Mesothelial cell of epicardium (in vitro differentiated cells): Measurements from ENCODE around the gene CCNK. TPM values are rescaled to one million over a fixed set of nuclear protein-coding genes. Genes with fewer than 3 reads are reported as not detected.

Experiments used
- DNase-seq, 2 experiments: peaks; one replicate each; pipeline ENCODE4 v3.0.0; 2021; ENCODE audit warnings: low spot score in 2 of 2; ENCODE audit not compliant: unreplicated experiment in 2 of 2
- H3K27ac Mint-ChIP-seq: 2 replicates; pipeline ENCODE4 v1.8.0; 2021; ENCODE audit warnings: mixed read lengths
- H3K27me3 Mint-ChIP-seq: 2 replicates; pipeline ENCODE4 v1.8.0; 2021; ENCODE audit warnings: low read depth, mixed read lengths
- H3K36me3 Mint-ChIP-seq: 2 replicates; pipeline ENCODE4 v1.8.0; 2021; ENCODE audit warnings: mixed read lengths
- H3K4me1 Mint-ChIP-seq: 2 replicates; pipeline ENCODE4 v1.8.0; 2021; ENCODE audit warnings: mixed read lengths
- H3K4me3 Mint-ChIP-seq: 2 replicates; pipeline ENCODE4 v1.8.0; 2021; ENCODE audit warnings: mild to moderate bottlenecking, moderate library complexity, mixed read lengths
- H3K9me3 Mint-ChIP-seq: 2 replicates; pipeline ENCODE4 v1.8.0; 2021; ENCODE audit warnings: mixed read lengths
- CTCF ChIP-seq: fragments of 200-600 bp; sonication (generic); IDR thresholded peaks from one replicate; pipeline ENCODE4 v1.5.0; 2021; ENCODE audit warnings: antibody characterized with exemption; ENCODE audit not compliant: unreplicated experiment
- total RNA-seq: library from RNA; stranded (reverse); gene quantifications from 3 replicates; pipeline ENCODE4 v1.2.1, GENCODE V29; 2021

CCNK gene
- total RNA-seq: 65.1 to 71.9 TPM (median 67.9 TPM) in 3 replicates

DNA sequence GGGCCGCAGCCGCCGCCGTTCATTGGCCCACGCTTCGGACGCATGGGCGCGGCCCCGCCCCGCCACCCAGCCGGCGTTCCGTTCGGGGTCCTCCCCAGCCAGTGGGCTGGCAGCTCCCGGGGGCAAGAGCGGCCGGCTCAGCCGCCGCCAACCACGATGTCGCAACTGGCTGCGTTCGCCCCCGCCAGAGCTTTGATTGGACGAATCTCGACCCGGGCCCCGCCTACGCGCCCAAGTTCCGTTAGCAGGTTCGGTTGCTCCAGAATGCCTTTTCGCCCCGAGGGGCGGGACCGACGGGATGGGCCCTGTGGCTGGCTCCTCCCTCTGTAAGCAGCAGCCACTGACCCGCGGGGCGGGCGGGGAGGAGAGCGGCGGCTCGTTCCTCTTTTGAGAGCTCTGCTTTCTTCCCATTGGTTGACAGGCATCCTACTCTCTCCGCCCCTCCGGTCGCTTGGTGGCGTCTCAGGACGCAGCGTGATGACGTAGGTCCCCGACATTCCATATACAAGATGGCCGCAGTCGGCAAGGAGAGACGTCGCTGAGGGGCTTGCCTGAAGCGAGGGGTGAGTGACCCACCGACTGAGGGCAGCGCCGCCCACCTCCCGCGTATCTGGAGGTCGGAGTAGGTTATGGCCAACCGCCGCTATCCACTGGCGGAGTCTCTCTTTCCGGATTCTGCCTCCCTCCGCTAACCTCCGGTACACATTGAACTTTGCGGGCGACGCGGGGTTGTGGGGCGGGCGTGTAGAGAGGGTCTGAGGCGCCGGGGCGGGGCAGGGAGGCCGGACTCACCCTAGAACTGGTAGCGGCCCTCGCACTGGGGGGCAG, at the start of gene CCNK:
TSS of gene CCNK (plus strand) at position 493 of the 828 bp plus-strand sequence. CDS start 11,269 bp downstream, outside the sequence.
- no peak for TF ChIP-seq CTCF
- no peaks in the 10 kb centered on the region for H3K27me3 Mint-ChIP-seq
- peak within 1 kb of the TSS; percentile 98 for H3K4me3 Mint-ChIP-seq
- no peaks in the 10 kb centered on the region for H3K9me3 Mint-ChIP-seq
- DNase-seq: peak; percentile 100
- H3K4me1 Mint-ChIP-seq: peaks cover 44% of the 10 kb centered on the region
- no peaks in the 10 kb centered on the region for H3K36me3 Mint-ChIP-seq
- peak within 1 kb of the TSS; percentile 100 for H3K27ac Mint-ChIP-seq

DNA sequence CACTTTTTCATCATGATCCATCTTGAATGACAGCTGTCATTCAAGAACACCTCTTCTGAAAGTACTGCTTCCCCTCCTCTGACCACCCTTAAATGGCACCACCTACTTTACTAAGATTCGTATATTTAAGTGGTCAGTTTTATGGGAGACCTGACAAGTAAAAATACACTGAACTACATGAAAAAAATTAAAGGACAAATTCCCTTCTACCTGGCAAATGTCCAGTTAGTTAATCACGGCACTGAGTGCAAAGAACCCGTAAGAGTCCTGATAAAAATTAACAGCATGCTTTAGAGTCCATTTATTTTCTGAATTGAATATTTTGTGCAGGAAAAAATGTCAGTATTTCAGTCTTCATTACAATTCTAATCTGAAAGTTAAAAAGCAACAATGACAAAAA, 49.2 kb upstream of the CCNK start:
- Mint-ChIP-seq H3K9me3 (peaks cover 10% of the 10 kb centered on the region), H3K27me3 (no peaks in the 10 kb centered on the region), H3K27ac (peak overlapping the region; percentile 18), H3K36me3 (peaks cover 43% of the 10 kb centered on the region), H3K4me3 (no peak overlapping the region), H3K4me1 (peaks cover 8% of the 10 kb centered on the region)
- no peak for DNase-seq
- no peak for TF ChIP-seq CTCF

- H3K9me3 Mint-ChIP-seq: peaks cover 10% of the 10 kb centered on the region
- peaks cover 47% of the 10 kb centered on the region for H3K36me3 Mint-ChIP-seq
- no peaks in the 10 kb centered on the region for H3K27me3 Mint-ChIP-seq
- peak overlapping the region; percentile 18 for H3K27ac Mint-ChIP-seq
- DNase-seq: no peak
- H3K4me3 Mint-ChIP-seq: no peak overlapping the region
- no peak for TF ChIP-seq CTCF
- H3K4me1 Mint-ChIP-seq: peaks cover 8% of the 10 kb centered on the region
These were observed 48.7 kb upstream of the CCNK start for GRCh38 chr14:99432485-99432884.

DNA sequence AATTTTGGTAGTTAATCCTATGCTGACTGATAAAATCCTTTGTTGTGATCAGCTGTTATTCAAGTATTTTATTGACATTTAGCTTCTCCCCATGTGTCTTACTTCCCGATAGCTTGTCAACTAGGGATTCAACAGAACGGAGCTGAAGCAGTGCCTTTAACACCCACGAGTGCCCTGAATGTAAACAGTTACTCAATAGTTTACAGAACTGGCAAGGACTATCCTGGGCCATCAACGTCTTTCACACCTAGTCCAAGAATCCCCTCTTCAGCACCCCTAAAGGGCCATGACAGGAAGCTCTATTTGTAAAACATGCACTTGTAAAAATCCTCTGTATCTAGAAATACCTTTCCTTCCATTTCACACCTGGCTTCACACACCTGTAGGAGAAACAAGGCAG, 45.9 kb upstream of the CCNK start:
- Mint-ChIP-seq H3K4me3 (no peak overlapping the region), H3K4me1 (peaks cover 8% of the 10 kb centered on the region), H3K9me3 (no peaks in the 10 kb centered on the region), H3K27ac (no peak overlapping the region), H3K36me3 (peaks cover 34% of the 10 kb centered on the region), H3K27me3 (no peaks in the 10 kb centered on the region)
- no peak for DNase-seq
- no peak for TF ChIP-seq CTCF

DNA sequence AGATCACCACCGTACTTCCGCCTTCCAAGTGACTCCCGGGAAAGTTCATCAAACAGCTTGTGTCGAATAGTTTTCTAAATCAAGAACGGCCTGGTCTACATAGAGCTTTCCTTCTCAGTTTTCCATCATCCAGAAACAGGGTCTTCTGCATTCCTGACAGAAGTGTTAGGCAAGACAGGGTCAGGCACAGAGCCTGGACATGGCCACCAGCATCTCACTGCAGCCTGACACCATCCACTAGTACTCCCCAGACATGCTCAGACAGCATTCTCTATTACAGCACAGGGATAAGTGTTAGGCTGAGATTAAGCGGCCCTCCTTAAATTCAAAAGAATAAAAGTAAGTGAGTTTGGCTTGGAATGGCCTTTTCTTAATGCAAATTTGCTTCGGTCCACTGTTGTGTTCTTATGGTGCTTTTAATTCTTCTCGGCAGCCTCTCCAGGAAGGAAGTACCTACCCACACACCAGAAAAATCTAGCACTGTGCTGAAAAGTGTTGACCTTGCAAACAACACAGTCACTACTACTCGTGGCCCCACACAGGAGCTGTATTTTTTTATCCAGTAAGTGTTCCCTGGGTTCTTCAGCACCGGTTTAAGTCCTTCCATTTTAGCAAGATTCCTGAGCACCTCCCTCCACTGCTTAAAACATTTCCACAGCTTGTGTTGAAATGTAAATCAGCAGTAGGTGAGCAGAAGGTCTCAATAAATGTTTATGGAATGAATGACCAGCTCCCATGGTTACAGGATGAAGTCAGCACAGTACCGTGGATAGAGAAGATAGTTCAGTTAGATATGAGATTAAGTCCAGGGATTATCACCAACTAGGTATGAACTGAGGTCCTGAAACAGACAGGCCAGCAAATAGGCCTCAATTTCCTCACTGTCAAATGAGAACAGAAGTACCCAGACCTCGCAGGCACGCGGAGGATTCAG, 44.7 kb upstream of the CCNK start:
- Mint-ChIP-seq H3K27ac (no peak overlapping the region), H3K9me3 (no peaks in the 10 kb centered on the region)

More for the DNA sequence above, 44.7 kb upstream of the CCNK start:
- peaks cover 32% of the 10 kb centered on the region for H3K36me3 Mint-ChIP-seq
- DNase-seq: no peak
- H3K27me3 Mint-ChIP-seq: no peaks in the 10 kb centered on the region
- no peak overlapping the region for H3K4me3 Mint-ChIP-seq
- TF ChIP-seq CTCF: no peak
- H3K4me1 Mint-ChIP-seq: peaks cover 8% of the 10 kb centered on the region
